DND-41 (cell line): ENCODE results near the gene KHK.

ENCODE experiments used
- CTCF ChIP-seq: IDR thresholded peaks from 2 replicates; pipeline ENCODE4 v1.5.1; 2012; ENCODE audit warnings: borderline replicate concordance, low read length, moderate library complexity, mild to moderate bottlenecking; ENCODE audit not compliant: poor library complexity, severe bottlenecking; ENCODE audit errors: extremely low read depth
- EZH2 ChIP-seq: IDR thresholded peaks from 3 replicates; pipeline ENCODE4 v1.6.1; 2012; ENCODE audit warnings: borderline replicate concordance, low read depth, mild to moderate bottlenecking, moderate library complexity, low read length, inconsistent platforms; ENCODE audit not compliant: severe bottlenecking

GRCh38 chr2:27122791-27123190, 36.2 kb downstream of the KHK start:
- TF ChIP-seq CTCF (no peak), EZH2 (no peak)
